Stomach (tissue), 9 donors: Measurements from ENCODE around the gene TUBGCP5. TPM values are rescaled to one million over a fixed set of nuclear protein-coding genes. Genes with fewer than 3 reads are reported as not detected.

ENCODE experiments used
- DNase-seq, 2 donors: peaks; one replicate each; pipeline versions ENCODE4 v3.0.0 to v3.0.0-alpha.2; 2013 to 2019
- H3K27ac ChIP-seq, 5 donors: fragments of 200-600 bp in 4 of 5; sonication (generic) in 4 of 5; one replicate each; pipeline ENCODE4 v1.5.1; 2013 to 2019; ENCODE audit warnings: mild to moderate bottlenecking in 1 of 5, moderate library complexity in 1 of 5
- H3K27me3 ChIP-seq, 3 donors: fragments of 200-600 bp; sonication (generic); one replicate each; pipeline ENCODE4 v1.5.1; 2017 to 2019; ENCODE audit warnings: mixed run types in 1 of 3
- H3K36me3 ChIP-seq, 4 donors: fragments of 200-600 bp; sonication (generic); 1 replicate in 3 of 4; 2 replicates in 1 of 4; pipeline ENCODE4 v1.5.1; 2016 to 2019
- H3K4me1 ChIP-seq, 4 donors: fragments of 200-600 bp; sonication (generic); one replicate each; pipeline ENCODE4 v1.5.1; 2016 to 2019
- H3K4me3 ChIP-seq, 4 donors: fragments of 200-600 bp; sonication (generic) in 3 of 4; one replicate each; pipeline ENCODE4 v1.5.1; 2016 to 2019; ENCODE audit warnings: mild to moderate bottlenecking in 1 of 4
- H3K9me3 ChIP-seq, 4 donors: fragments of 200-600 bp; sonication (generic); one replicate each; pipeline ENCODE4 v1.5.1; 2016 to 2019
- EP300 ChIP-seq: sonication (generic); formaldehyde crosslinking; IDR thresholded peaks from one replicate; pipeline ENCODE4 v1.6.1; 2017; ENCODE audit warnings: antibody characterized with exemption
- POLR2A ChIP-seq, 4 donors: fragments of 450-650 bp; IDR thresholded peaks; one replicate each; pipeline ENCODE4 v1.6.1; 2016; ENCODE audit warnings: antibody characterized with exemption in 4 of 4, control low read depth in 2 of 4, mild to moderate bottlenecking in 1 of 4, moderate library complexity in 1 of 4
- POLR2AphosphoS5 ChIP-seq, 3 donors: sonication (generic); formaldehyde crosslinking; IDR thresholded peaks; one replicate each; pipeline ENCODE4 v1.6.1; 2016; ENCODE audit warnings: antibody characterized with exemption in 3 of 3
- WGBS, 5 donors: extraction: QIAGEN DNeasy Blood & Tissue Kit in 3 of 5; methylation state at CpG; one replicate each; pipeline versions ENCODE4 v1.1.5 to v1.1.7; 2013 to 2018; 5-methylcytosine and 5-hydroxymethylcytosine counted together
- intact Hi-C: fragments of 100-400 bp; cut with DNase I; formaldehyde crosslinking; loops from one replicate; pipeline ENCODE4 v1.15.1; 2023; ENCODE audit warnings: low total_unique reads
- polyA plus RNA-seq, 3 donors: library from polyadenylated mRNA; stranded (reverse); fragments of 200-250 nt; gene quantifications; one replicate each; pipeline ENCODE4 v1.2.3, GENCODE V29; 2013
- total RNA-seq, 5 donors: library from RNA; depleted of rRNA; stranded (reverse); fragments of >200 nt; gene quantifications; one replicate each; pipeline versions ENCODE4 v1.1.0 to v1.2.3, GENCODE V29; 2014 to 2016
- TF ChIP-seq, protein P1 (sequence below), 7 experiments: fragments of 450-650 bp in 4 of 7; fragments of 200-600 bp in 3 of 7; sonication (generic) in 3 of 7; IDR thresholded peaks; one replicate each; pipeline ENCODE4 v1.5.1; 2016 to 2019; ENCODE audit warnings: antibody characterized with exemption in 7 of 7, control low read depth in 2 of 7, mild to moderate bottlenecking in 1 of 7
- donor health status: healthy with polysubstance abuse.
- donor health status: Bipolar disorder and iron deficiency.
- donor health status: healthy.

The TUBGCP5 gene
- total and polyA plus RNA-seq, 8 donors: 4.1 to 44.2 (median 9.9) TPM

GRCh38 chr15:22956978-22957260 lies 82.5 kb downstream of the TUBGCP5 start:
- WGBS, 5 donors: 88 to 94% (median 90%) methylated on average over 14 of the region's 14 CpGs
- peaks cover 37 to 83% (median 56%) of the 10 kb centered on the region in 4 donors for H3K4me1 ChIP-seq
- intact Hi-C loops: no loop called here
- no peaks in the 10 kb centered on the region for H3K36me3 ChIP-seq
- no peak for DNase-seq
- H3K27me3 ChIP-seq: no peaks in the 10 kb centered on the region
- H3K9me3 ChIP-seq: no peaks in the 10 kb centered on the region
- TF ChIP-seq EP300 (no peak), POLR2AphosphoS5 (IDR thresholded peaks at IDR 0.05) (no peak), POLR2A (IDR thresholded peaks at IDR 0.05) (no peak)
- TF ChIP-seq, protein P1, sequence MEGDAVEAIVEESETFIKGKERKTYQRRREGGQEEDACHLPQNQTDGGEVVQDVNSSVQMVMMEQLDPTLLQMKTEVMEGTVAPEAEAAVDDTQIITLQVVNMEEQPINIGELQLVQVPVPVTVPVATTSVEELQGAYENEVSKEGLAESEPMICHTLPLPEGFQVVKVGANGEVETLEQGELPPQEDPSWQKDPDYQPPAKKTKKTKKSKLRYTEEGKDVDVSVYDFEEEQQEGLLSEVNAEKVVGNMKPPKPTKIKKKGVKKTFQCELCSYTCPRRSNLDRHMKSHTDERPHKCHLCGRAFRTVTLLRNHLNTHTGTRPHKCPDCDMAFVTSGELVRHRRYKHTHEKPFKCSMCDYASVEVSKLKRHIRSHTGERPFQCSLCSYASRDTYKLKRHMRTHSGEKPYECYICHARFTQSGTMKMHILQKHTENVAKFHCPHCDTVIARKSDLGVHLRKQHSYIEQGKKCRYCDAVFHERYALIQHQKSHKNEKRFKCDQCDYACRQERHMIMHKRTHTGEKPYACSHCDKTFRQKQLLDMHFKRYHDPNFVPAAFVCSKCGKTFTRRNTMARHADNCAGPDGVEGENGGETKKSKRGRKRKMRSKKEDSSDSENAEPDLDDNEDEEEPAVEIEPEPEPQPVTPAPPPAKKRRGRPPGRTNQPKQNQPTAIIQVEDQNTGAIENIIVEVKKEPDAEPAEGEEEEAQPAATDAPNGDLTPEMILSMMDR (IDR thresholded peaks at IDR 0.05): no peak
- H3K4me3 ChIP-seq: no peak overlapping the region
- no peak overlapping the region for H3K27ac ChIP-seq

DNA sequence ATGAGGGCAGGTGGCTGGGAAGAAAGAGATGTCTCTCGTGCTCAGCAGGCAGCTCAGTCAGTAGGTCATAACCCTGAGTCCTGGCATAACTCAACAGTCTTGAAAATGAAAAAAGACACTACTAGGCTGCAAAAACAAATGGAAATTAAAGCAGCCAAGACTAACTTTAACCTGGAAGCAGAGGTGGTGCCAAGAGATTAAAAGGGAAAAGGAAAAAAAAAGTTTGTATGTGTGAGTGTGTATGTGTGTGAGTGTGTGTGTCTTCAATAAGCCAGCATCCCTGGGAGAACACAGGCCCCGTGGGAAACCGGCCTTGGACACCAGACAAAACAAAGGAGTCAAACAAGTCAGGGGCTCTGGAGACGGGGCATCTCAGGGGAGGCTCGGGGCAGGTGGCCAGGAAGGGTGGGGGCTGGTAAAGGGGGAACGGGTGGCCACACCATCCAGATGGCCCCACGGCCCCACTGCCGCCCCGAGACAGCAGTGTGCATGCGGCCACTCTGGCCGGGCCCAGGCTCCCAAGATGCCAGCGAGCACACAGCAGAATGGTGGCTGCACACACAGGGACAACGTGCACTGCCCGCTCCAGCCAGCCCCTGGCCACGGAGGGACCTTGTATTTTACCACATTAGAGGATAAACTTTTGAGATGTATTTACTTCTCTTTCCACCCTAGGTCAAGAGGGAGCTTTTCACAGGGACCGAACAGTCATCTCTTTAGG lies 83.0 kb downstream of the TUBGCP5 start:
- H3K36me3 ChIP-seq: no peaks in the 10 kb centered on the region
- H3K27me3 ChIP-seq: no peaks in the 10 kb centered on the region
- no peaks in the 10 kb centered on the region for H3K9me3 ChIP-seq
- intact Hi-C loops: no loop called here
- peak overlapping the region in 3 of 5 donors; percentile 0 to 55 (median 32) for H3K27ac ChIP-seq
- H3K4me1 ChIP-seq: peaks cover 39 to 83% (median 56%) of the 10 kb centered on the region in 4 donors
- peak in 1 of 2 donors; percentile 49 for DNase-seq
- no peak overlapping the region for H3K4me3 ChIP-seq
- 47 to 66% (median 55%) methylated on average over 11 to 16 of the region's 16 CpGs for WGBS, 5 donors
- TF ChIP-seq, protein P1 (IDR thresholded peaks at IDR 0.05): no peak
- TF ChIP-seq EP300: no peak
- TF ChIP-seq POLR2AphosphoS5 (IDR thresholded peaks at IDR 0.05): no peak
- no peak for TF ChIP-seq POLR2A (IDR thresholded peaks at IDR 0.05)

GRCh38 chr15:22955544-22956119 lies 83.7 kb downstream of the TUBGCP5 start:
- DNase-seq: no peak
- peak overlapping the region in 2 of 5 donors; percentile 0 to 55 for H3K27ac ChIP-seq
- no peaks in the 10 kb centered on the region for H3K9me3 ChIP-seq
- no peaks in the 10 kb centered on the region for H3K36me3 ChIP-seq
- 82 to 88% (median 86%) methylated on average over 4 to 6 of the region's 6 CpGs for WGBS, 5 donors
- TF ChIP-seq POLR2A (IDR thresholded peaks at IDR 0.05) (no peak), EP300 (no peak)
- TF ChIP-seq, protein P1 (IDR thresholded peaks at IDR 0.05): no peak
- H3K4me1 ChIP-seq: peaks cover 38 to 83% (median 57%) of the 10 kb centered on the region in 4 donors
- intact Hi-C loops: no loop called here
- H3K4me3 ChIP-seq: no peak overlapping the region
- no peaks in the 10 kb centered on the region for H3K27me3 ChIP-seq

GRCh38 chr15:22954798-22955543 lies 84.4 kb downstream of the TUBGCP5 start:
- H3K4me1 ChIP-seq: peaks cover 41 to 83% (median 61%) of the 10 kb centered on the region in 4 donors
- intact Hi-C loops: no loop called here

More at GRCh38 chr15:22954798-22955543, 84.4 kb downstream of the TUBGCP5 start:
- Histone ChIP-seq H3K27ac (peak overlapping the region in 1 of 5 donors; percentile 55), H3K9me3 (no peaks in the 10 kb centered on the region), H3K27me3 (no peaks in the 10 kb centered on the region), H3K36me3 (no peaks in the 10 kb centered on the region), H3K4me3 (no peak overlapping the region)
- TF ChIP-seq POLR2AphosphoS5 (IDR thresholded peaks at IDR 0.05): no peak
- TF ChIP-seq, protein P1 (IDR thresholded peaks at IDR 0.05): no peak
- no peak for TF ChIP-seq POLR2A (IDR thresholded peaks at IDR 0.05)
- no peak for TF ChIP-seq EP300
- WGBS, 5 donors: 75 to 89% (median 80%) methylated on average over 12 to 14 of the region's 14 CpGs
- no peak for DNase-seq
